ENCODE results near the gene LDLRAD1. TPM values are rescaled to one million over a fixed set of nuclear protein-coding genes. Genes with fewer than 3 reads are reported as not detected.

The LDLRAD1 gene
- total RNA-seq, 1 donor from 2014 or later, result 13.7 TPM

- Histone ChIP-seq H3K9me3 (no peaks in the 10 kb centered on the region), H3K27ac (peak overlapping the region; percentile 56), H3K36me3 (no peaks in the 10 kb centered on the region), H3K27me3 (ENCODE audit: low read depth) (no peaks in the 10 kb centered on the region), H3K4me1 (peaks cover 13% of the 10 kb centered on the region), H3K4me3 (peak overlapping the region; percentile 46)
- ATAC-seq (no peak), DNase-seq (no peak)
- intact Hi-C loops (cut with DNase I), result no loop called here
- TF ChIP-seq, protein P1, sequence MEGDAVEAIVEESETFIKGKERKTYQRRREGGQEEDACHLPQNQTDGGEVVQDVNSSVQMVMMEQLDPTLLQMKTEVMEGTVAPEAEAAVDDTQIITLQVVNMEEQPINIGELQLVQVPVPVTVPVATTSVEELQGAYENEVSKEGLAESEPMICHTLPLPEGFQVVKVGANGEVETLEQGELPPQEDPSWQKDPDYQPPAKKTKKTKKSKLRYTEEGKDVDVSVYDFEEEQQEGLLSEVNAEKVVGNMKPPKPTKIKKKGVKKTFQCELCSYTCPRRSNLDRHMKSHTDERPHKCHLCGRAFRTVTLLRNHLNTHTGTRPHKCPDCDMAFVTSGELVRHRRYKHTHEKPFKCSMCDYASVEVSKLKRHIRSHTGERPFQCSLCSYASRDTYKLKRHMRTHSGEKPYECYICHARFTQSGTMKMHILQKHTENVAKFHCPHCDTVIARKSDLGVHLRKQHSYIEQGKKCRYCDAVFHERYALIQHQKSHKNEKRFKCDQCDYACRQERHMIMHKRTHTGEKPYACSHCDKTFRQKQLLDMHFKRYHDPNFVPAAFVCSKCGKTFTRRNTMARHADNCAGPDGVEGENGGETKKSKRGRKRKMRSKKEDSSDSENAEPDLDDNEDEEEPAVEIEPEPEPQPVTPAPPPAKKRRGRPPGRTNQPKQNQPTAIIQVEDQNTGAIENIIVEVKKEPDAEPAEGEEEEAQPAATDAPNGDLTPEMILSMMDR (IDR thresholded peaks at IDR 0.05), result no peak
These were observed 35.3 kb downstream of the LDLRAD1 start for GRCh38 chr1:53982763-53983104.

DNA sequence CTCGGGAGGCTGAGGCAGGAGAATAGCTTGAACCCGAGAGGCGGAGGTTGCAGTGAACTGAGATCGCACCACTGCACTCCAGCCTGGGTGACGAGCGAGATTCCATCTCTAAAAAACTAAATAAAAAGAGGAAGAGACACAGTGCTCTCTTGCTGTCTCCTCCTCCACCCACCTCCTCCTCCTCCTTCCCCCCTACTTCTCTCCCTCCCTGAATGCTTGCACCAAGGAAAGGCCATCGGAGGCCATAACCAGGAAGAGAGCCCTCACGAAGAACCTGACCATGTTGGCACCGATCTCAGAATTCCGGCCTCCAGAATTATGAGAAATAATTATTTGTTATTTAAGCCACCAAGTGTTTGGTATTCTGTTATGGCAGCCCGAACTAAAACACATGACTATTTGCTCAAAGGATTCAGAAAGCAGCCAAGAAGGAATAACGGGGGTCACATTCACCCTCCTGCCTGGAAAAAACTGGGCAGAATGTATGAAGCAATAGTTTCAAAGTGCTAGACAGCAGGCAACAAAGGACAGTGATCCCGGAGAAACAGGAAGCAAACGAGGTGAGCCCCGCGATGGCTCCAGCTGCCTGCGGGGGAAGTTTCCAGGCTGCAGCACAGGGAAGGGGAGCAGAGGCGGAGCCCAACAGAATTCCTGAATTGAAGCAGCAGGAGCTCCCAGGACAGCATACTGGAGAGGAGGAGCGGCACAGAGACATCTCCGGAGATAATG lies 35.8 kb downstream of the LDLRAD1 start:
- Histone ChIP-seq H3K27me3 (ENCODE audit: low read depth) (no peaks in the 10 kb centered on the region), H3K36me3 (no peaks in the 10 kb centered on the region), H3K4me1 (peaks cover 13% of the 10 kb centered on the region), H3K4me3 (peak overlapping the region; percentile 46), H3K27ac (peak overlapping the region; percentile 56), H3K9me3 (no peaks in the 10 kb centered on the region)
- intact Hi-C loops (cut with DNase I), result no loop called here
- ATAC-seq (peak; percentile 72 to 77), DNase-seq (peak; percentile 48)
- TF ChIP-seq, protein P1 (IDR thresholded peaks at IDR 0.05), result no peak

DNA sequence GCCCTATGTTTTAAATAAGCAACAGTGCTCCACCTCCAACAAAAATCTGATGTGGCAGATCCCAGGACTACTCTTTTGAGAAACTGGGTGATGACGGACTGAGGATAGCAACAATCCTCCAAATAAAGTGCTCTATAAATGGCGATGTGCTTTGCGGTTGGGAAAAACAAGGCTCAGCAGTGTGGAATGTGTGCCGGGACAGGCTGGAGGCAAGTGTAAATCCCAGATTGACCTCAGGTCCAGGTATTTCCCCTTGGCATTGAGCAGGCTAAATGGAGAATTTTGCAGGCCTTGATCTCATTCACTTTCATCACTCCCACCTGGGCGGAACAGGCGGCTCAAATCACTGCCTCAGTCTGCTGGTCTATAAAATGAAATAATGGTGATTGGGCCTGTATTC lies 36.8 kb downstream of the LDLRAD1 start:
- no peak for DNase-seq
- Histone ChIP-seq H3K36me3 (no peaks in the 10 kb centered on the region), H3K4me3 (no peak overlapping the region), H3K27ac (no peak overlapping the region), H3K4me1 (peaks cover 13% of the 10 kb centered on the region), H3K9me3 (no peaks in the 10 kb centered on the region), H3K27me3 (ENCODE audit: low read depth) (no peaks in the 10 kb centered on the region)
- ATAC-seq, result no peak
- TF ChIP-seq, protein P1 (IDR thresholded peaks at IDR 0.05), result no peak
- intact Hi-C loops (cut with DNase I), result no loop called here

- Histone ChIP-seq H3K4me1 (peaks cover 13% of the 10 kb centered on the region), H3K9me3 (no peaks in the 10 kb centered on the region), H3K27me3 (ENCODE audit: low read depth) (no peaks in the 10 kb centered on the region), H3K27ac (no peak overlapping the region), H3K36me3 (no peaks in the 10 kb centered on the region), H3K4me3 (no peak overlapping the region)
- intact Hi-C loops (cut with DNase I), result no loop called here
- DNase-seq, result no peak
- TF ChIP-seq, protein P1 (IDR thresholded peaks at IDR 0.05), result no peak
- no peak for ATAC-seq
These were observed 38.1 kb downstream of the LDLRAD1 start for GRCh38 chr1:53979712-53980450.

GRCh38 chr1:53975861-53976260 lies 42.1 kb downstream of the LDLRAD1 start:
- no peak for DNase-seq
- H3K36me3 ChIP-seq, result peaks cover 16% of the 10 kb centered on the region
- H3K9me3 ChIP-seq, result no peaks in the 10 kb centered on the region

More at GRCh38 chr1:53975861-53976260, 42.1 kb downstream of the LDLRAD1 start:
- no peak for ATAC-seq
- Histone ChIP-seq H3K4me1 (no peaks in the 10 kb centered on the region), H3K27ac (no peak overlapping the region), H3K4me3 (no peak overlapping the region), H3K27me3 (ENCODE audit: low read depth) (no peaks in the 10 kb centered on the region)
- intact Hi-C loops (cut with DNase I), result no loop called here
- TF ChIP-seq, protein P1 (IDR thresholded peaks at IDR 0.05), result no peak
